B cell (primary cell): ENCODE measurements around the gene WRAP73. TPM values are rescaled to one million over a fixed set of nuclear protein-coding genes. Genes with fewer than 3 reads are reported as not detected.

Experiments used
- ATAC-seq: fragments of 200-7000 bp; cut with Tn5 transposase; one replicate; pipeline ENCODE4 v1.10.0; 2021; ENCODE audit warnings: low read depth, mild to moderate bottlenecking, moderate number of reproducible peaks, moderate library complexity
- CTCF ChIA-PET: fragments of 350-600 bp; sonication (Branson Sonifier 250); formaldehyde crosslinking; loops from one replicate; lab custom pipeline; 2021; ENCODE audit warnings: antibody characterized with exemption, inconsistent platforms; lab: Charles Lee
- POLR2A ChIA-PET: fragments of 350-600 bp; sonication (Branson Sonifier 250); formaldehyde crosslinking; loops from one replicate; lab custom pipeline; 2021; ENCODE audit warnings: antibody characterized with exemption; lab: Charles Lee
- DNase-seq: peaks from one replicate; pipeline ENCODE4 v3.0.0; 2013
- H2AFZ ChIP-seq: 2 replicates; pipeline ENCODE4 v1.6.1; 2012; ENCODE audit warnings: mild to moderate bottlenecking, low read depth, low read length; ENCODE audit not compliant: insufficient read depth, poor library complexity, severe bottlenecking
- H3K27ac ChIP-seq, 2 donors: 1 replicate in 1 of 2; 2 replicates in 1 of 2; pipeline ENCODE4 v1.5.1; 2012 to 2013; ENCODE audit warnings: low read length in 2 of 2, mild to moderate bottlenecking in 2 of 2, moderate library complexity in 1 of 2
- H3K27me3 ChIP-seq, 4 experiments: fragments of 200-600 bp in 1 of 4; sonication (generic) in 1 of 4; replicated peaks in 1 of 4; 1 replicate in 2 of 4; 2 replicates in 2 of 4; pipeline versions ENCODE4 v1.6.1 to v1.7.0; 2013 to 2016; ENCODE audit warnings: low read length in 3 of 4, mild to moderate bottlenecking in 2 of 4, mixed read lengths in 1 of 4, moderate library complexity in 1 of 4; ENCODE audit not compliant: insufficient read depth in 4 of 4, control insufficient read depth in 3 of 4; ENCODE audit errors: control extremely low read depth in 1 of 4
- H3K36me3 ChIP-seq, 2 experiments: replicated peaks in 1 of 2; 1 replicate in 1 of 2; 2 replicates in 1 of 2; pipeline versions ENCODE4 v1.6.1 to v1.7.1; 2013; ENCODE audit warnings: low read length in 1 of 2; ENCODE audit not compliant: insufficient read depth in 2 of 2, control insufficient read depth in 1 of 2; ENCODE audit errors: control extremely low read depth in 1 of 2, extremely low read depth in 1 of 2
- H3K4me1 ChIP-seq, 2 donors: fragments of 200-600 bp in 1 of 2; sonication (generic) in 1 of 2; 1 replicate in 1 of 2; 2 replicates in 1 of 2; pipeline versions ENCODE4 v1.5.1 to v1.6.1; 2013 to 2017; ENCODE audit warnings: low read length in 2 of 2; ENCODE audit not compliant: control insufficient read depth in 2 of 2, insufficient read depth in 2 of 2
- H3K4me2 ChIP-seq: replicated peaks from 2 replicates; pipeline ENCODE3; 2012; ENCODE audit warnings: mild to moderate bottlenecking, low read depth, low read length; ENCODE audit not compliant: poor library complexity, severe bottlenecking
- H3K4me3 ChIP-seq, 5 experiments: fragments of 200-600 bp in 1 of 5; sonication (generic) in 1 of 5; 1 replicate in 3 of 5; 2 replicates in 2 of 5; pipeline versions ENCODE4 v1.5.1 to v1.7.0; 2011 to 2016; ENCODE audit warnings: low read length in 4 of 5, mild to moderate bottlenecking in 4 of 5, low read depth in 2 of 5, control low read depth in 1 of 5, moderate library complexity in 1 of 5; ENCODE audit not compliant: insufficient read depth in 1 of 5; ENCODE audit errors: control extremely low read depth in 1 of 5, extremely low read depth in 1 of 5
- H3K79me2 ChIP-seq: fragments of 200-600 bp; sonication (generic); one replicate; pipeline ENCODE4 v1.6.0; 2016; ENCODE audit warnings: low read length; ENCODE audit not compliant: control insufficient read depth, insufficient read depth
- H3K9ac ChIP-seq: fragments of 200-600 bp; sonication (generic); 2 replicates; pipeline ENCODE4 v1.6.1; 2017; ENCODE audit warnings: mild to moderate bottlenecking, low read length, moderate library complexity
- H3K9me3 ChIP-seq, 3 donors: one replicate each; pipeline versions ENCODE4 v1.6.1 to v1.7.1; 2013; ENCODE audit warnings: low read length in 2 of 3; ENCODE audit not compliant: control insufficient read depth in 2 of 3, insufficient read depth in 1 of 3; ENCODE audit errors: control extremely low read depth in 1 of 3
- H4K20me1 ChIP-seq: 2 replicates; pipeline ENCODE4 v1.6.0; 2012; ENCODE audit warnings: mild to moderate bottlenecking, low read length; ENCODE audit not compliant: insufficient read depth, control insufficient read depth, poor library complexity, severe bottlenecking
- H3K27ac Mint-ChIP-seq: one replicate; pipeline ENCODE4 v1.8.0; 2021; ENCODE audit warnings: mixed read lengths
- H3K27me3 Mint-ChIP-seq: one replicate; pipeline ENCODE4 v1.8.0; 2021; ENCODE audit warnings: mixed read lengths
- H3K4me1 Mint-ChIP-seq: one replicate; pipeline ENCODE4 v1.8.0; 2021; ENCODE audit warnings: mixed read lengths
- H3K4me3 Mint-ChIP-seq: one replicate; pipeline ENCODE4 v1.8.0; 2021; ENCODE audit warnings: mixed read lengths
- H3K9me3 Mint-ChIP-seq: one replicate; pipeline ENCODE4 v1.8.0; 2022; ENCODE audit warnings: mixed read lengths; ENCODE audit not compliant: insufficient read depth
- CTCF ChIP-seq: fragments of 200-600 bp; IDR thresholded peaks from one replicate; pipeline ENCODE4 v1.8.0; 2022; ENCODE audit warnings: antibody characterized with exemption, mild to moderate bottlenecking
- EZH2 ChIP-seq: IDR thresholded peaks from 2 replicates; pipeline ENCODE4 v1.6.1; 2012; ENCODE audit warnings: borderline replicate concordance, low read depth, mild to moderate bottlenecking, moderate library complexity, low read length; ENCODE audit not compliant: insufficient read depth, poor library complexity, severe bottlenecking
- WGBS: methylation state at CpG from one replicate; pipeline ENCODE4 v1.1.5; 2013; ENCODE audit warnings: missing lambda C conversion rate; ENCODE audit not compliant: insufficient coverage; 5-methylcytosine and 5-hydroxymethylcytosine counted together
- intact Hi-C: fragments of 100-400 bp; cut with micrococcal nuclease; formaldehyde crosslinking; loops from one replicate; pipeline ENCODE4 v1.10.0; 2022
- polyA plus RNA-seq: library from polyadenylated mRNA; depleted of rRNA; stranded (reverse); fragments of >200 nt; gene quantifications from 2 replicates; pipeline ENCODE4 v1.2.3, GENCODE V29; 2012
- total RNA-seq, 2 donors: library from RNA; stranded (reverse); fragments of 120-200 nt in 1 of 2; gene quantifications; 1 replicate in 1 of 2; 2 replicates in 1 of 2; pipeline versions ENCODE4 v1.2.3 to v1.2.4, GENCODE V29; 2013 to 2022

The WRAP73 gene
- total and polyA plus RNA-seq, 2 donors (not counting 1 experiment from before 2014, with no cell fraction given) = 37.1 to 68.5 TPM

- H3K27ac Mint-ChIP-seq = no peak overlapping the region
- ChIA-PET POLR2A (no interaction called here), CTCF (no interaction called here)
- peaks cover 7% of the 10 kb centered on the region for H3K4me1 Mint-ChIP-seq
- no peak overlapping the region for H3K4me3 Mint-ChIP-seq
- H3K27me3 Mint-ChIP-seq = no peaks in the 10 kb centered on the region
- H3K79me2 ChIP-seq = no peaks in the 10 kb centered on the region
- H3K4me2 ChIP-seq = no peak overlapping the region
- H3K36me3 ChIP-seq = no peaks in the 10 kb centered on the region
- H4K20me1 ChIP-seq = no peaks in the 10 kb centered on the region
- H3K9me3 ChIP-seq = peaks cover 0 to 21% (median 0%) of the 10 kb centered on the region in 3 donors
- intact Hi-C loops = no loop called here
- TF ChIP-seq CTCF (no peak), EZH2 (no peak)
- H3K27ac ChIP-seq = no peak overlapping the region
- no peaks in the 10 kb centered on the region for H3K9me3 Mint-ChIP-seq
- H3K4me1 ChIP-seq = peaks cover 9 to 16% of the 10 kb centered on the region in 2 donors
- no peak overlapping the region for H3K4me3 ChIP-seq
- H3K9ac ChIP-seq = no peak overlapping the region
- DNase-seq (no peak), ATAC-seq (no peak)
- H2AFZ ChIP-seq = no peak overlapping the region
- H3K27me3 ChIP-seq = peaks cover 0 to 3% (median 0%) of the 10 kb centered on the region in 4 experiments
- WGBS = 39% methylated on average over 15 of the region's 16 CpGs
Measured at GRCh38 chr1:3581296-3582036, 68.4 kb downstream of the WRAP73 start.

Other genes with a start within 250 kb of the WRAP73 start
- gene ARHGEF16, start 195.4 kb downstream of the WRAP73 start, total RNA-seq = 0.22 TPM in 1 of 2 replicates, not detected in the other
- gene ARHGEF16, start 195.4 kb downstream of the WRAP73 start, polyA plus RNA-seq = 0.13 TPM in 1 of 2 replicates, not detected in the other
- gene MEGF6, start 38.6 kb downstream of the WRAP73 start, total RNA-seq = 75.4 and 77.3 TPM in 2 replicates
- 43.2 and 60.8 TPM in 2 replicates for gene MEGF6, start 38.6 kb downstream of the WRAP73 start, polyA plus RNA-seq
- gene TPRG1L, start 25.1 kb downstream of the WRAP73 start, total RNA-seq = 47.5 and 48.6 TPM in 2 replicates
- 11.9 and 19.5 TPM in 2 replicates for gene TPRG1L, start 25.1 kb downstream of the WRAP73 start, polyA plus RNA-seq
- gene TP73, start 2.4 kb upstream of the WRAP73 start, total RNA-seq = 1.2 and 2.0 TPM in 2 replicates
- 0.26 and 2.4 TPM in 2 replicates for gene TP73, start 2.4 kb upstream of the WRAP73 start, polyA plus RNA-seq
- not detected in 2 replicates for gene CCDC27, start 102.3 kb upstream of the WRAP73 start, total RNA-seq
- gene CCDC27, start 102.3 kb upstream of the WRAP73 start, polyA plus RNA-seq = not detected in 2 replicates
- gene SMIM1, start 122.6 kb upstream of the WRAP73 start, total RNA-seq = 8.4 and 9.0 TPM in 2 replicates
- 2.2 and 2.6 TPM in 2 replicates for gene SMIM1, start 122.6 kb upstream of the WRAP73 start, polyA plus RNA-seq
- gene LRRC47, start 146.4 kb upstream of the WRAP73 start, total RNA-seq = 48.2 and 49.7 TPM in 2 replicates
- gene LRRC47, start 146.4 kb upstream of the WRAP73 start, polyA plus RNA-seq = 16.7 and 25.2 TPM in 2 replicates
- 71.8 and 76.2 TPM in 2 replicates for gene CEP104, start 207.1 kb upstream of the WRAP73 start, total RNA-seq
- 24.3 and 27.7 TPM in 2 replicates for gene CEP104, start 207.1 kb upstream of the WRAP73 start, polyA plus RNA-seq
- gene DFFB, start 207.4 kb upstream of the WRAP73 start, total RNA-seq = 17.4 and 20.7 TPM in 2 replicates
- 14.0 and 21.4 TPM in 2 replicates for gene DFFB, start 207.4 kb upstream of the WRAP73 start, polyA plus RNA-seq